Stimulated activated CD8-positive, alpha-beta memory T cell treated with anti-CD3 and anti-CD28 coated beads, Interleukin-4, amount 100 ng/mL, for 24 hours (primary cell): ENCODE measurements around the gene DDX19B.
"Not testable (repeated sequence)": the region's sequence is repeated elsewhere in the genome, so short reads cannot be mapped to it uniquely, and the experiment has no call there.

Source experiments
- DNase-seq: peaks from one replicate; pipeline ENCODE4 v3.0.0-alpha.2; 2020; ENCODE audit warnings: low read depth

The DDX19B gene

DNA sequence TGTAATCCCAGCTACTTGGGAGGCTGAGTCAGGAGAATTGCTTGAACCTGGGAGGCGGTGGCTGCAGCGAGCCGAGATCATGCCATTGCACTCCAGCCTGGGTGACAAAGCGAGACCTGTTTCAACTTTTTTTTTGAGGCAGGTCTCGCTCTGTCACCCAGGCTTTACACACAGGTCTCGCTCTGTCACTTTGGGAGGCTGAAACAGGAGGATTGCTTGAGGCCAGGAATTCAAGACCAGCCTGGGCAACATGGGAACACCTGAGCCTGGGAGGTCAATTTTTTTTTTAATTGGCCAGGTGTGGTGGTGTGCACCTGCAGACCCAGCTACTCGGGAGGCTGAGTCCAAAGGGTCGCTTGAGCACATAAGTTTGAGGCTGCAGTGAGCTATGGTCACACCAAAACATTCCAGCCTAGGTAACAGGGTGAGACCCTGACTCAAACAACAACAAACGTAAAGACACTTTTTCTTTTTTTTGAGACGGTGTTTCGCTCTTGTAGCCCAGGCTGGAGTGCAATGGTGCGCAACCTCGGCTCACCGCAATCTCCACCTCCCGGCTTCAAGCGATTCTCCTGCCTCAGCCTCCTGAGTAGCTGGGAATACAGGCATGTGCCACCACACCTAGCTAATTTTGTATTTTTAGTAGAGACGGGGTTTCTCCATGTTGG lies 11.5 kb upstream of the DDX19B start:
- DNase-seq: not testable (repeated sequence)

DNA sequence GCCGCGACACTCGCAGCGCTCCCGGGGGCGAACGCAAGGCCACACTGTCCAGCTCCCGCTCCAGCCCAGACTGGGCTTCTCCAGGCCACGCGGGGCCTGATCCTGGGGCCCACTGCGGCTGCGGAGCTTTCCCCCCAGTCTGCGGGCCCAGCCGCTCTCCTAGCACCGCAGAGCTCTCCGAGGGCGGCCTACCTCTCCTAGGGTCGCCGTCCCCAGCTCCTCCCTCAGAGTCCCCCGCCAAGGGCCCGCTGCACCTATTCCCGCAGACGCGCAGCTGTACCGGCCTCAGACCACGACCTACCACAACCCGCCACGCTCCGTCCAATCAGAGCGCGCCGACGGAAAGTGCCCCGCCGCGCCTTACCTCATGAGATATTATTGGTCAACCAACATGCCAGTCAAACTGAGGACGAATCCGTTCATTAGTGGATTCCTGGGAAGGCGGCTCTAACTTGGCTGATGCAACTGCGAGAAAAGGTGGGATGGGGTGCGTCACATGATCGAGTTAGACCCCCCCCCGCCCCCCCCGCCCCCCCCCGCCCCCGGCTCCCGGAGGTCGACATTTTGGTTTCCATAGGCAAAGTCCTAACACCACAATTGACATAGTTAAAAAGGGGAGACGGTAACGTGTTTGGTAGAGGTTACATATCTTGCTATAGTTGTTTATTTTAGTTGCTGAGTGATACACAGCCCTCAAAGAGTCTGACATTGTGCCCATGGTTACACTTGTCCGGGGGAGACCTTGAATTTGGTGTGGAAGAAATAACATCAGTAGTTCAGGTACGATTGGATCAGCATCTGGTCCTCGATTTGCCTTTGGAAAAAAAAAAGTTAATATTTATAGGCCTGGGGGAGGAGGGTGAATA lies 9.5 kb upstream of the DDX19B start, which contains the start of gene AARS1:
Gene AARS1 (minus strand): TSS at position 278 of the 866 bp plus-strand sequence. CDS start 6,743 bp downstream, outside the sequence.
- DNase-seq: peak; percentile 88

DNA sequence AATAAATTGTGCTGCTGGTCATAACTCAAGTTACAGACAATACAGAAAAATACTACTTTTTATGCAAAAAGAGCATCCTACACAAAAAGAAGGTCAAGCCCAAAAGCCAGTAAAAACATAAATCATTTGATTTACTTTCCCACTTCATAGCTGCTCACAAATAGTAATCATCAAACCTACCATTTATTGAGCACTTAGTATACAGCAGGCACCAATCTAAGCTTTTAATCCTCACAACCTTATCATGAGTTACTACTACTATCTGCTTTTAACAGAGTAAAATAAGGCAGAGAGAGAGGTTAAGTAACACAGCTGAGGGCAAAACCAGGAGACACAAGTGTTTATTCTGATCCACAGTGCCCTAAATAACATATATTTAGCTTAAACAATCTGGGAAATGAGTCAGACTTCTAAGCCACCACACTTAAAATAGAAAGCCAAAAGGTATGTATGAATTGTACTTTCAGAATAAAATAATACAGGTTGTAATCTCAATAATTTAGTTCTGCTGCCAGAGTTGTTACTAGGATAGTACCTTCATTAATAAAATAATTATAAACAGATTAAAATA lies 8.0 kb upstream of the DDX19B start:
- no peak for DNase-seq

DNA sequence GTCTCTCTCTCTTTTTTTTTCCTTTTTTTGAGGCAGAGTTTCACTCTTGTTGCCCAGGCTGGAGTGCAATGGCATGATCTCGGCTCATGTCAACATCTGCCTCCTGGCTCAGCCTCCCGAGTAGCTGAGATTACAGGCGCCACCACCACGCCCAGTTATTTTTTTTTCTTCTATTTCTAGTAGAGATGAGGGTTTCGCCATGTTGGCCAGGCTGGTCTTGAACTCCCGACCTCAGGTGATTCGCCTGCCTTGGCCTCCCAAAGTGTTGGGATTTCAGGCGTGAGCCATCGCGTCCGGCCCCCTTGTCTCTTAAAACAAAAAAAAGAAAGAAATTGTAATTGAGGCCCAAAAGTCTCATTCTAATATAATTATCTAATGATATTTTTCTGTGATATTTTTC lies 6.8 kb upstream of the DDX19B start:
- not testable (repeated sequence) for DNase-seq

DNA sequence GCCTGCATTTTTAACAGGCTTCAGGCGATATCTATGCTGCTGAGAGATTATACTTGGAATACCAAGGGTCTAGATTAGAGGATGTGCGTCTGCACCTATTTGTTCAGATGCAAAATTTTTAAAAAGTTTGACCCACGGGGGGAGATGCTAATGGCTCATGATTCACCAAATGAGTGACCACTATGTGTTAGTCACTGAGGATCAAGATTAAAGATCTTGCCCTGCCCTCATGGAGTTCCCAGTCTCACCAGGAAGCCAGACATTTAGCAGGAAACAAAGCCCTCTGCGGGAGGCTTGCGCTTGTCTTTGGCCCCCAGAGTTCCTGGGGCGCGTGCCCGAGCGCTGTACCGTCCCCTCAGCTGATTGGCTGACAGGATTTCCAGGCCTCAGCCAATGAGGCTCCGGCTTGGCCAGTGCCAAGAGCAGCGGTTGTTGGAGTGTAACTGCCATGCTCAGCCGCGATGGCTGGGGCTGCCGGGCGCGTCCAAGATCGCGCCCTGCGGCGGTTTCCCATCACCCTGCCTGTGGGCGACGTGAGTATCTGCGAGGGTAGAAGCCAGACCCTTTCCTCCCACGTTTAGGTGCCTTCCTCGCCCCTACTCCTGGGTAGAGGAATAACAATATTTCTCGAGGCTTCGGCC lies 4.5 kb upstream of the DDX19B start:
- DNase-seq: no peak

DNA sequence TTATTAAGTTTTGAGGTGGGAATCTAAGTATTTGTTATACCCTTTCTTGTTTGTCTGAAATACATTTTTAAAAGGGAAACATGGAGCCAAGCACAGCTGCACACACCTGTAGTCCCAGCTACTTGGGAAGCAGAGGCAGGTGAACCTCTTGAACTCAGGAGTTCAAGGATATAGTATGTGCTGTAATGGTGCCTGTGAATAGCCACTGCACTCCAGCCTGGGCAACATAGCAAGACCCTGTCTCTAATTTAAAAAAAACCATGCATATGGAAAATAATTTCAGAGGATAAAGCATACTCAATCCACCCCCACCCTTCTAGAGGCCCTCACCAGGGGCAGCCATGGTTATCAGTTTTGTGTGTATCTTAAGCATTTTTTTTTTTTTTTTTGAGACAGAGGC lies 3.4 kb upstream of the DDX19B start:
- DNase-seq: no peak

DNA sequence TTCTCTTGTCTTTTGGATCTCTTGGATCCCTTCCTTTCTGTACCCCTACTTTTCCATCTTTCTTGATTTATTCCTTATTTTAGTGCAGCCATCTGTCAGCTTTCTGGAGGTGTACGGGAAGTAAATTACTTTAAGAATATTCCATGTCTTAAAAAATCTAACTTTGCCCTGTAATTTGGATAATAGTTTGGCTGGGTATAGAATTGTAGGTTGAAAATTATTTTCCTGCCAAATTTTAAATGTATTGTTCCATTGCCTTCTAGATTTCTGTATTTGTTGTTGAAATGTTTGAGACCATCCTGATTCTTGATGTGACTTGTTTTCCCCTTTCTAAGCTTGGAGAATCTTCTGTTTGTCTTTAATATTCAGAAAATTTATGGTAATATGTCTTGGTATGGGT lies 2.1 kb downstream of the DDX19B start:
- DNase-seq: no peak

DNA sequence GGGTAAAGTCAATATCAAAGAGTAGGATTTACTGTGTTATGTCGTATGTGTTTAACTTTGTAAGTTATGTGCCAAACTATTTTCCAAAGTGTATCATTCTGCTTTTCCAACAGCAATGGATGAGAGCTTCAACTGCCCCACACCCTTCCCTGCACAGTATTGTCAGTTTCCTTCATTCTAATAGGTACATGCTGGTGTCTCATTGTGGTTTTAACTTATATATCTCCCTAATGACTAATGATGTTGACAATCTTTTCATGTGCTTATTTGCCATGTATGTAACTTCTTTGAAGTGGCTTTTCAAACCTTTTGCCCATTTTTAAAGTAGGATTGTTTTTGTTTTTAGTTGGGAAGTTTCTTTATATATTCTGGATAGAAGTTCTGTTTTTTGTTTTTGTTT lies 3.8 kb downstream of the DDX19B start:
- DNase-seq: no peak

DNA sequence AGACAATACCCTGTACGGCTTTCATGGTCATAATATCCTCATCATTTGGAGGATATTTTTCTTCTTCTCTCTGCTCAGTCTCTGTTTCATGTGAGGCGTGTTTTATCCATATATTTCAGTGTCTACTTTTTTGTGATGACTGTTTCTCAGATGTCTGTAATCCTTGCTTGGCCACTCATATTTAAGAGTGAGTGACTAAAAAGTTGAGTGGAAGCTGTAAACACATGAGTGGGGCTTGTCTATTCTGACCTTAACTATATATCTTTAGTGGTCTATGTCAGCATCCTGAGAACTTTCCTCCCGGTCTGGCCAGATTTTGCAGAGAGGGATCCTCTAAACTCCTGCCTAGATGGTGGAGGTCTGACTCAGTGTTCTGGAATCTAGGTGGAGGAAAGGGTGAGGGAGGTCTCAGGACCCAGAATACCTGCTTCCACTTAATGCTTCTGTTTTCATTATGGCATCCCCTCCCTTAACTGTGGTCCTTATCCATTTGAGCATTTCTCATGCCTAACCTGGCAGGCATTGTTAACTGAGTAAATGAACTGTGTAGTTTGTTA lies 6.0 kb downstream of the DDX19B start:
- DNase-seq: no peak

DNA sequence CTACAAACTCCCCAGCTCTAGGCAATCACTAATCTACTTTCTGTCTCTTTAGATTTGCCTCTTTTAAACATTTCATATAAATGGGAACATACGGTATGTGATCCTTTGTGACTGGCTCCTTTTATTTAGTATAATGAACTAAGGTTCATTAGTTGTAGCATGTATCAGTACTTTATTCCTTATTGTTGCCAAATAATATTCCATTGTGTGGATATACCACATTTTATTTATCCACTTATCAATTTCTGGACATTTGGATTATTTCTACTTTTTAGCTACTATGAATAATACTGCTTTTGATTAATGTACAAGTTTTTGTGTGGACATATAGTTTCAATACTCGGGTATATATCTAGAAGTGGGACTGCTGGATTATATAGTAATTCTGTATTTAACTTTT lies 7.9 kb downstream of the DDX19B start:
- no peak for DNase-seq

DNA sequence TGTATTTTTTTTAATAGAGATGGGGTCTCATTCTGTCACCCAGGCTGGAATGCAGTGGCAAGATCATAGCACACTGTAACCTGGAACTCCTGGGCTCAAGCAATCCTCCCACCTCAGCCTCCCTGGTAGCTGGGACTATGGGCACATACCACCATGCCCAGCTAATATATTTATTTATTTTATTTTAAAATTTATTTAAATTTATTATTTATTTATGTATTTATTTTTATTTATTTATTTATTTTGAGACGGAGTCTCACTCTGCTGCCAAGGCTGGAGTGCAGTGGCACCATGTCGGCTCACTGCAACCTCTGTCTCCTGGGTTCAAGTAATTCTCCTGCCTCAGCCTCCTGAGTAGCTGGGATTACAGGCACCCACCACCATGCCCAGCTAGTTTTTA lies 8.7 kb downstream of the DDX19B start:
- not testable (repeated sequence) for DNase-seq

DNA sequence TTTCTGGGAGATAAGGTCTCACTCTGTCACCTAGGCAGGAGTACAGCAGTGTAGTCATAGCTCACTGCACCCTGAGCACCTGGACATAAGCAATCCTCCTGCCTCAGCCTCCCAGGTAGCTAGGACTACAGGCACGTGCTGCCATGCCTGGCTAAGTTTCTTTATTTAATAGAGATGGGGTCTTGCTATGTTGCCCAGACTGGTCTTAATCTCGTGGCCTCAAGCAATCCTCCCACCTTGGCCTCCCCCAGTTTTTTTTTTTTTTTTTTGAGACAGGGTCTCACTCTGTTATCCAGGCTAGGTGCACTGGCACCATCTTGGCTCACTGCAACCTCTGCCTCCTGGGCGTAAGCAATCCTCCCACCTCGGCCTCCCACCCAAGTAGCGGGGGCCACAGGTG lies 21.1 kb downstream of the DDX19B start:
- no peak for DNase-seq

DNA sequence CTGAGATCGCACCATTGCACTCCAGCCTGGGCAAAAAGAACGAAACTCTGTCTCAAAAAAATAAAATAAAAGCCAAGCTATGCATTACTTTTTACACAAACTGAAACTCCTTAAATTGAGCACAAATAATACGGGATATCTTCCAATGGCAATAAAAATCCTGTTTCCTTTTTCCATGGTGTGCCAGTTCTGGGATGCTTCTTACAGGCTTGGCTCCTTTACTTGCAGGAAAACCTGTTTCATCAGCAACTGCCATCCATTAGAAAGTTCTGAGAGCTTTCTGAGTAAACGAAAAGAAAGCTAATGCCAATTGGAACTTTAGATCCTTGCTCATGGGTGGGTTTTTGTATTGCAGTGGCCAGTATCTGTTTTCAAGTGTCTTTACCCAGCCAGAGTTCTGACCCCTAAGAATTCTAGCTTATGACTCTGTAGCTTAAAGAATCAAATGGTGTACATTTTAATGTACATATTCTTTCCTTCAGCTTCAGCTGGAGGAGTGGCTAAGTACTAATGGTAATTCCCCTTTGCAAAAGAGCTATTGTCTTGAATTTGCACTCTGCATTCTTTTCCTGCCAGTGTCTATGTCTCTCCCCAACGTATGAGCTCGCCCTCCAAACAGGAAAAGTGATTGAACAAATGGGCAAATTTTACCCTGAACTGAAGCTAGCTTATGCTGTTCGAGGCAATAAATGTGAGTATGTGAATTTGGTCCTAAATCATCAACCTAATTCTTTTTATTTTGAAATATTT lies 26.2 kb downstream of the DDX19B start:
- no peak for DNase-seq

DNA sequence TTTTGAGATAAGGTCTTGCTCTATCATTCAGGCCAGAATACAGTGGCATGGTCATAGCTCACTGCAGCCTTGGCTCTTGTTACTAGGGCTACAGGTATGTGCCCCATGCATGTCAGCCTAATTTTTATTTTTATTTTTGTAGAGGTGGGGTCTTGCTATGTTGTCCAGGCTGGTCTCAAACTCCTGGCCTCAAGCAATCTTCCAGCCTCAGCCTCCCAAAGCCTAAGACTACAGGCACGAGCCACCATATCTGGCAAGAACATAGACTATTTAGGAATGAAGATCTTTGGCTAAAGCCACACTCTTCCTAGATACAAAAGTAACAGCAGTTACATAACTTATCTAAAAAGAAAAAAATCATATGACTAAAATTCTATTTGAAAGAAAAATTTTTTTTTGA lies 32.1 kb downstream of the DDX19B start:
- DNase-seq: no peak

DNA sequence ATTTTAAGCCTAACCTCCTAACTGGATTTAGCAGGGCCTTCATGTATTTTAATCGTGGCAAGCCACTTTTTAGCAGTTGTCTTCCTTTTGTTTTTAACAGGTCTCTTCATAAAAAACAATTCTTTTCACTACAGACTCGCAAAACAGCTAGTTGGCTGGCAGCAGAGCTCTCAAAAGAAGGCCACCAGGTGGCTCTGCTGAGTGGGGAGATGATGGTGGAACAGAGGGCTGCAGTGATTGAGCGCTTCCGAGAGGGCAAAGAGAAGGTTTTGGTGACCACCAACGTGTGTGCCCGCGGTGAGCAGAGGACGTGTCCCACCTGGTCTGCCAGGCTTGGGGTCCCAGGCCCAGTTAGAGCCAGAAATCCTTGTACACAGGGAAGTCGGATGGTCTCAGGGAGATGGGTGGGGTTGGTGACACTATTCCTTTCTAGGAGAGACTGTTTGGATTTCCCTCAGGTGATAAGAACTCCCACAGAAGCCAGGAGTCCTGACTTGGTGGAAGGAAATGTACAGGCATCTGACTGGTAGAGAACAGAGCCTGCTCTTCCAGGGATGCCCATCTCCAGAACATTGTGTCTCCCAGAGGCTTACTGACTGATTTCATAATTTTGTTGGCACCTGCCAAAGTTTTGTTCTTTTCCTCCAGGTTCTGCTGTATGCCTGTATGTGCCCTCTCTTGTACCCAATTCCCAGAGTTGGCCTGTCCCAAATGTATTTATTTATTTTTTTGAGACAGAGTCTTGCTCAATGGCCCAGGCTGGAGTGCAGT lies 32.8 kb downstream of the DDX19B start:
- DNase-seq: no peak

DNA sequence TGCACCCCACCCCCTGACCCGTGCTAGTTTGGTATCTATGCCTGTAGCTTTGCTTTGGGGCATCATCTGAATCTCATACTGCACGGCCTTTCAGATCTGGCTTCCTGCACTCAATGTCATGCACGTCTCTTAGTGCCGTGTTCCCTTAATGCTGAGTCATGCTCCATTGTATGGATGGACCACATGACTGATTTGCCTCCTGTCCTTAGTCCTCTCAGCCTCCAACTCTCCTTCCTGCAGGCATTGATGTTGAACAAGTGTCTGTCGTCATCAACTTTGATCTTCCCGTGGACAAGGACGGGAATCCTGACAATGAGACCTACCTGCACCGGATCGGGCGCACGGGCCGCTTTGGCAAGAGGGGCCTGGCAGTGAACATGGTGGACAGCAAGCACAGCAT lies 33.7 kb downstream of the DDX19B start:
- not testable (repeated sequence) for DNase-seq

DNA sequence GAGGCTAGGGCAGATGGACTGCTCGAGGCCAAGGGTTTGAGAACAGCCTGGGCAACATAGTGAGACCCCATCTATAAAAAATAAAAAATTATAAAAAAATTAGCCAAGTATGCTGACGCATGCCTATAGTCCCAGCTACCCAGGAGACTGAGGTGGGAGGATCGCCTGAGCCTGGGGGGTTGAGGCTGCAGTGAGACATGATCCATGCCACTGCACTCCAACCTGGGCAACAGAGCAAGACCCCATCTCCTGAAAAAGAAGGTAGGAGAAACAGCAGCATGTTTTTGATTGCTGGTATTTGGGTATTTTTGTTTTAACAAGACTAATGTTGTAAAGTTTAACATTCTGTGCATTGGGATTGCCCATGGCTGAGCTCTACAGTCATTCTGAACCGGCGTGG lies 38.8 kb downstream of the DDX19B start:
- no peak for DNase-seq

DNA sequence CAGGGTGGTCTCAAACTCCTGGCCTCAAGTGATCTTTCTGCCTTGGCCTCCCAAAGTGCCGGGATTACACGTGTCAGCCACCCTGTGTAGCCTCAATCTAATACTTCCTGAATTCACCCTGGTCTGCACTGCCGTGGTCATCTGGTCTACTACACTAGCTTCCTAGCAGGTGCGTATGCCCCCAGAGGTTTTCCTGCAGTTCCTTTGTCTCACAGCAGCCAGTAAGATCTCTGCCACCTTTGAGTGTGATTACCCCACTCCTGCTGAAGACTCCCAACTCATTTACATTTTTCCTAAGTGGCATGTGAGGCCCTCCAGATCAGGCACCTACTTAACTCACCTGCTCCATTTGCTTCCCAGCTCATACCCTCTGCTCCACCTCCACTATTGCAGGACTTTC lies 42.6 kb downstream of the DDX19B start:
- no peak for DNase-seq

DNA sequence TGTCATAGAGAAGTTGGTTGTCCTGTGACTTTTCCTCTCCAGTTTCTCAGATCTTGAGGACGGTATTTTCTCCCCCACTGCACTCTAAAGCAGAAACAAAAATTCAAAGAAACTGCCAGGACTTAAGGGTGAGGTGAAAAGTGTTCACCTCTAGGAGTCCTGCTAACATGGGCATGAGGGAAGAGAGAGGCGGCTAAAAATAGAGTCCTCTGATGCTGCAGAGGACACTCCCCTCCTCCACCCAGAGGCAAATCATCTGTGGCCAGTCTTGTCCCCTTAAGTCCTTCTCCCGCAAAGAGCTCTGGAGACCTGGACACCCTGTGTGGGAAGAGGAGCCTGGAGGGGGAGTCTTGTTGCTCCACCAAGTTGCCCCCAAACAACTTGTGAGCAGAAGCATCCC lies 43.0 kb downstream of the DDX19B start:
- no peak for DNase-seq

DNA sequence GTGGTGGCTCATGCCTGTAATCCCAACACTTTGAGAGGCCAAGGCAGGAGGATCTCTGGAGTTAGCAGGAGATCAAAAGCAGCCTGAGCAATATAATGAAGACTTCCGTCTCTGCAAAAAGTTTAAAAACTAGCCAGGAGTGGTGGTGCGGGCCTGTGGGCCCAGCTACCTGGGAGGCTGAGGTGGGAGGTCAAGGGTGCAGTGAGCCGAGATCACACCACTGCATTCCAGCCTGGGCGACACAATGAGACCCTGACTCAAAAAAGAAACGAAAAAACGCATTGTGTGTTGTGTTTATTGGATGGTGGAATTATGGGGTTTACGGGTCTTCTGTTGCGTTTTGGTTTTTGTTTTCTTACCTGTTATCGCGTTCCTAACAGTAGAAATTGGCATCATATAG lies 46.9 kb downstream of the DDX19B start:
- DNase-seq: no peak

DNA sequence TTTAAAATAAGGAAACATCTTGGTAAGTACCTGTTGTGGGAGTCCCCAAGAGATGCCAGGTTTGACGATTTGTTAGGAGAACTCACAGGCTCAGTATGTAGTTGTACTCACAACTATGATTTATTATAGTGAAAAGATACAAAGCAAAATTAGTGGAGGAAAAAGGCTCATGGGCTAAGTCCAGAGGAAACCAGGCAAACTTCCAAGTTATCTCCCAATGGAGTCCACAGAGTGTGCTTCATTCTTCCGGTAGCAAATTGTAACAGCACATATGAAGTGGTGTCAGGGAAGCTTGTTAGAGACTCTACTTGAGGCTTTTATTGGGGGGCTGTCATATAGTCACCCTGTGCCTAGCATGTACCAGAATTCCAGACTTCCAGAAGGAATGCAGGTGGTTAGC lies 50.0 kb downstream of the DDX19B start:
- DNase-seq: no peak
